HG03280 (cell line): ENCODE data around the gene DACH2.

Experiments
- ATAC-seq: cut with Tn5 transposase; IDR thresholded peaks from one replicate; pipeline ENCODE4 v1.9.1; 2021; ENCODE audit warnings: mild to moderate bottlenecking, moderate library complexity; ENCODE audit not compliant: unreplicated experiment

DACH2 gene

DNA sequence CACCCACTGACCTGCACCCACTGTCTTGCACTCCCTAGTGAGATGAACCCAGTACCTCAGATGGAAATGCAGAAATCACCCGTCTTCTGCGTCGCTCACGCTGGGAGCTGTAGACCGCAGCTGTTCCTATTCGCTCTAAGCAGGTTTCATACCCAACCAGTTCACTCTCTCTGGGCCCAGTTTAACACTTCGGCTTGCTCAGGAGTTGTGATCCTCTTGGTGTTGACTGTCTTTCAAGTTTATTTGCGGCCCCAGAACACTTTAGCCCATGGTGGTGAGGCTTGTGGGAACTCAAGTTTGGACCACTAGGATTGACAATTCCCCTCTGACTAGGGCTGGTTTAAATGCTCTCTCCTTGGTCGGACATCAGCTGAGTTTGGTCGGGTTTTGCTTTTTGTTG, 147.0 kb downstream of the DACH2 start:
- no peak for ATAC-seq

DNA sequence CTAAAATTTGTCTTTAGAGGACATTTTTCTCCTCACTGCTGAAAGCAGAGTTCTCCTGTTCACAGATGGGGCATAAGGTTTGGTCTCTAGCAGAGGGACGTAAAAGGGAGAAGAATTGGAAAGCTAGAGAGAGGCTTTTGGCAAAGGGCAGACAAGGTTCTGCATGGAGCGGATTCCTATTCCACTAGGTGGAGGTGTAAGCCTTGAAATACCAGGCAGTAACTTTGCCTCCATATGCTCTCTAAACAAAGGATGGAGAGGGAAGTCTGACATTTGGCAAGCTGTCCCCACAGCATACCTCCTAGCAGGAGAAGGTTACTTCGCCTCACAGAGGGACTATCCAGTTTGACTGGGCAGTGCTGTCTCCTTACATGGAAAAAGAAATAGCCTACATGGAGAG, 174.7 kb downstream of the DACH2 start:
- no peak for ATAC-seq

DNA sequence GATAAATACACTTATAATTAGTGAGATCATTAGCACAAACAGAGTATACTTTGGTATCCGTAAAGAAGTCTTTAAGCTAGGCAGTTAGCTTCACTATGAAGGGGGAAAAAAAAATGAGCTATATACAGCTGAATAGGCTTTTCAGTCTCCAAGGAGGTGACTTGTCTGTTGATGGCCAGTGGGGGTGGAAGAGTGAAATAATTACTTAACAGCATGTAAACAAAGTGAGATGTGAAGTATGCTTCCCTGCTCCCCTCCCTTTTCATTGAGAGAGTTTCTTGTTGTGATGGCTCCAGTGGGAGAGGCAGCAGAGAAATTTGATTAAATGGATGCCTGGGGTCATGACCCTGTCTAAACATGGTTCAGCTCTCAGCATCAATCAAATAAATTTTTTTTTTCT, 180.9 kb downstream of the DACH2 start:
- no peak for ATAC-seq

DNA sequence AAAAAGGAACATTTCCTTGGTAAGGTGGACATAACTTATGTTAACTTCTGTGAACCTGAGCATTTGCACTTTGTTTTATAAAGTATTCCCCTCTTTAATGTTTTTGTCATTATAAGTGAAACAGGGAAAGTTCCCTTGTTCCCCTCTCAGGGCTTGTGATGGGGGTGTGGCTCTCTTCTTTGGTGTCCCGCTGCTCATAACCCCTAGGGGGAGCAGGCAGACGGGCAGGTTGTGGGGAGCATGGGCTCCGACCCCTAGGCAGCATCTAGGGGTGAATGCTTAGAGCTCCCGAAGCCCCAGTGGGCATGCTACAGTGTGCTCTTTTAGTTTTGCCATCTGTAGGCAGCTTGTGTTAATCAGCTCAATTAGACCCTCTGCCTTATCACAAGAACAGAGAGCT, 200.4 kb downstream of the DACH2 start:
- no peak for ATAC-seq

DNA sequence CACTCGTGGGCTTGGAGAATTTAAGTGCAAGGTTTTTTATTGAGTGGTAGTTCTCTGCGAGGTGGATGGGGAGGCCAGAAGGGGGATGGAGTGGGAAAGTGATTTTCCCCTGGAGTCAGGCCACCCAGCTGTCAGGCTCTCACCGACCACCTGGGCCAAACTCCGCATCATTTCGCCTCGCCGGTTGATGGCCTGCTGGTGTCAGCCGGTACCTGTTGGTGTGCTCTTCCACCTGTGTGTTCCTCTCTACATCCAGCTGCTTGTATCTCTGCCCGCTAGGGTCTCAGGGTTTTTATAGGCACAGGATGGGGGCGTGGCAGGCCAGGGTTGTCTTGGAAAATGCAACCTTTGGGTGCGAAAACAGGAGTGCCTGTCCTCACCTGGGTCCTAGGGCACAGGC, 200.9 kb downstream of the DACH2 start:
- ATAC-seq, result no peak

DNA sequence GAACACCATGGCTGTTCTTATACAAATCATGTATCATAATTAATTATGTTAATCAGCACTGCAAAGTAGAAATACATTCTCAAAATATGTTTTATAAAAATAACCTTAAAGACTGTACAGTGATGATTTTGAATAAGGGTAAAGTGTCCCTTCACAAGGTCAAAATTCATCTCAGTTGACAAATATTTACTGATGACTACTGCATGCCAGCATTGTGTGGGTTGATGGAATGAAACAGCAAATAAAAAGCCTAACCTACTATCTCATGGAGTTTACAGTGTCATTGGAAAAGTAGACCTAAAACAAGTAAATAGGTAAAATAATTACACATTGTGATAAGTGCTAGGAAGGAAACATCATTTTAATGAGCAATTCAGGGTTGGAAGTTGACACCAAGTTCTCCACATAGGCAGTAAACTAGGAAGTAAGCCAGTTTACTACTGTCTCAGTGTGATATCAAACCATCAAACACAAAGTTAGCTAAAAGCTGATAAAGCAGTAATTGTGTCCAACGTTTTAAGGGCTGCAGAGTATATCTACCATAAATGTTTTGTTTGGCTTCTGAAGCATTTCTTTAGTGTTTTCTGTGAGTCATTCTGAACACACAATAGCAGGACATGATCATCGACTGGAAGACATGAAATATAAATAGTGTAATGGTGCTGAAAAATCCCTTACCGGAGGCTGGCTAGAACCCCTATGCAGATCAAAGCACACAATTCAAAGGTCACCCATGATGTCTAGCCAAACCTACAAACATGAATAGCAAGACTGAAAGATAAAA, 221.8 kb downstream of the DACH2 start:
- ATAC-seq, result no peak

DNA sequence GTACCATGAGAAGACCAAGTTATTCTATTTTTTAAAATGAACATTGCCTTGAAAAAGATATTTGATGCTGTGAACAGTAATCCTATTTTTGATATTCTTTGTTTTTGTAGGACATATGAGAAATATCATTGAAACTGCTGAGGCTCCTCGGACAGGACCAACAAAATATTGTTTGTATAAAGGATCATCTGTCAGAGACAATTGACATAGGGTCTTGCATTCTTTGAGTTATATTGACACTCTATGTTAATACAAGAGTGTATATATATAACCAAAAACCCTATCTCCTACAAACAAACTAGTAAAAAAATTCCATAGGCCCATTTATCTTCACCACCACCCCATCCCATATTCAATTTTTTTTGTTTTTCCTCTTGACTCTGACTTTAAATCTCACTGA, 222.7 kb downstream of the DACH2 start:
- ATAC-seq, result no peak

DNA sequence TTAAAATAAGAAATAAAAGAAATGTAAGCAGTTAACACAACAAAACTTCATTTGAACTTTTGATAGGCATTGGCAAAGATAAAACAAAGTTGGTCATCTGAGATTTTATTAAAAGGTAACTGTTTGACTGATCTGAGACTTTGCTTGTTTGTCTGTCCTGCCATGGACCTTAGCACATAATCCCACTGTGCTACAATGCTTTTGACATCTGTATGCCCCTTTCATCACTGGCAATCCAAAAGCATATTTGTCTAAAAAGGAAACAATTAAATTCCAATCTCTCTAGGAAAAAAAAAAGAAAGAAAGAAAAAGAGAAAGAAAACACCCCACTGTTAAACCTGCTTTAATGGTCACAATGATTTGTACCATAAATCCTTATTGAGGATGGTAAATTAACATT, 231.0 kb downstream of the DACH2 start:
- no peak for ATAC-seq

DNA sequence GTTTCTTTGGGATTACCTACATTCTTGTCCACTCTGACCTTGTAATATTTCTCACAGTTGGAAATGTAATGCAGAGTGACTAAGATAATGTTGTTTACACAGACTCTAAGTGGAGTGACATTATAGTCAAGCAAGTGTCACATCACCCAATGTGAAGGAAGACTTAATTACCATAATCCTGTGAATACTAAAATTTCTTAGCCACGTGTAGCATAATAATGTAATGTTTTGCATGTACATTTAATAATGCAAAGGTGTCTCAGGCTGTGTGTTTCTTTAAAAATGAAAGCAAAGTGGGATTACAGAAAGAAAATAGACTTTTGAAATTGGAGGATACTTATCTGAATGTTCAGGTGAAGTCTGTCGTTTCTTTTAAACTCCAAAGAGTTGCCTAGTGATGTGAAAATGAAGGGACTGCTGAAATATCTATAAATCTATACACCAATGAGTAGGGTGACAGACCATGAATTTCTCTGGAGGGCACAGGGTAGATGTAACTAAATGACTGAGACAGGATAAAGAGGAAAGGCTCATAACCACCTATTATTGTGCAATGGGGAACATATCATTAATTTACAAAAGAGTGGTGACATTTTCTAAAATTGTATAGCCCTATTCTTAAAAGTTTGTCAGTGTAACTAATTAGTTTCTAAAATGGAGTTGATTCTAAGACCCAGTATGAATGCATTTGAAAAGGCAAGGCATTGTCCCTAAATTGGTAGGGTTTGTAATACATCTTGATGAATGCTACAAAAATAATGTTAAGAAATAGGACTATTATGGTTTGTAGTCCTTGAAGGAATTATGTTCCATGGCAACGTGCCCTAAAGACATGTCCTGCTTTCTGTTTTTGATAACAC, 235.7 kb downstream of the DACH2 start:
- ATAC-seq, result no peak

DNA sequence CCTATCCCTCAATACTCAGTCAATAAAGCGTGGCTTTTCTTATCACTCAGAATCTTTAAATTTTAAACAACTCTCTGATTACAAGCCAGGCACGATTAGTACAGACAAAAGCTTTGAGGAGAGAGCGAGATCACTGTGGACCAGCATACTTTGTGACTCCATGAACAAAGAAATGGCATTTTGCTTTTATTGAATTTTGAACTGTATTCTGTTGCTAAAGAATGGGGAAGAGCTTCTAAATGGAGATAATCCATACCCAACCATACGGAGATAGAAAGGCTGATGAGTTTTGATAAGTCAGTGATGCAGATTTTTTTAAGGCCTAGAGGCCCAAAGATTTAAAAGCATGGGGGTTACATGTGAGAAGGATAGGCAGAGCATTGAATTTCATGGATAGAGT, 259.1 kb downstream of the DACH2 start:
- ATAC-seq, result no peak

DNA sequence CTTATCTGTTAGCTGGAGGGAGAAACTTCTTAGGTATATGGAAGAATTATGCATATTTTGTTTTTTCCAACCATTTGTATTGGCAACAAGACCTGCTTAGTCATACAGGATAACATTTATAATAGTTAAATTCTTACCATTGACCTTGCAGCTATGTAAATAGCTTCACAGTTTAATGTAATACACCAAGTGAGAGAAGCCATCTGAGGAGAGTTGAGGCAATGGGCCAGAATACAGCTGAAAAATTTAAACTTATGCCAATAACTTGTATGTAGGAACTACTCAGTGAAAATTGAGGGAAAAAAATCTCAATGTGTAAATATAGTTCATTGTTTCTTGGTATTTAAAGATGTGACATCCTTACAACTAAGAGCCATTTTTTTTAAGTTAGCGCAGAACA, 273.5 kb downstream of the DACH2 start:
- ATAC-seq, result no peak

DNA sequence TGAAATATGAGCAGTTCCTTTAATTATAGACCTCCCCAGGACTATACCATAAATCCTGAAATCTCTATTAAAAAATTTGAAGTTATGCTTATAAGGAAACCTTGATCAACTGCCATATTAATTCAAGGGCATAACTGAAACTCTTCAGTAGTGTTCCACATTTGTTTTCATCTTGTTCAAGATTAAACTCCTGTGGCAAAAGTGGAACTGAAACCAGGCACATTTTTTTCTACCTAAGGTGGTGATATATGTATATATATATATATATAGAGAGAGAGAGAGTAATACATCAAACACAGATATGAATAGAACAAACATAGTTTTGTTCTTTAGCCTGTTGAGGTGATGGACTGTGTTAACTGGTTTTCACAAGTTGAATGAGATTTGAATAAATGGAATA, 287.9 kb downstream of the DACH2 start:
- ATAC-seq, result no peak

DNA sequence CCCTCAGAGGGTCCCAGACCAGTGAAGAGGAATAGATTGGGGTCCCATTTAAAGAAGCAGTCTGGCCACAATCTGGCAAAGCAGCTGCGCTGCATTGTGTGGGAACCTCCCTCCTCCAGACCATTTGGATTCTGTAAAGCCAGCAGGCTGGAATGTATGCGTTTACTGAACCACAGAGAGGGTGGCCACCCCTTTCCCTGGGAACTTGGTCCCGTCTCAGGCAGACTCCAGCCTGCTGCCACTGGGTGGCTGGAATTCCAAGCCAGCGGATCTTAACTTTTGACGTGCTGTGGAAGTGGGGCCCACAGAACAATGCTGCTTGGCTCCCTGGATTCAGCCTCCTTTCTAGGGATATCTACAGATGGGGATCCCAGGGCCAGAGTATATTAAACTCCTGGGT, 307.2 kb downstream of the DACH2 start:
- no peak for ATAC-seq

DNA sequence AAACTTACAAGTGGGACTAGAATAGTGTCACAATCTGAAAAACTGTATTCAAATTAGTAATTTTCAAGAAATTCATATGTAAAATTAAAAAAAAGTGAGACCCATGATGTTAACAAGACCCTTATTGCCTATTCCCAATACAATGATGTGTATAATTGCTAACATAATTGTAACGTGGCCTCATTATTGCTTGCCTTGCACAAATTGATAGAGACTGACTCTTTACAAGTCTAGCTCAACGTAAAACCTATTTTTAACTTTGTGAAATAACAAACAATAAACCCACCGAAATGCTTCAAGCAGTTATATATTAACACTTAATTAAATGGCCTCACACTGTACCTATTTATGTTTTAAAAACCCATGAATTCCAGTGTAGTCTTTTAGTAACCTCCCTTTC, 312.5 kb downstream of the DACH2 start:
- no peak for ATAC-seq

DNA sequence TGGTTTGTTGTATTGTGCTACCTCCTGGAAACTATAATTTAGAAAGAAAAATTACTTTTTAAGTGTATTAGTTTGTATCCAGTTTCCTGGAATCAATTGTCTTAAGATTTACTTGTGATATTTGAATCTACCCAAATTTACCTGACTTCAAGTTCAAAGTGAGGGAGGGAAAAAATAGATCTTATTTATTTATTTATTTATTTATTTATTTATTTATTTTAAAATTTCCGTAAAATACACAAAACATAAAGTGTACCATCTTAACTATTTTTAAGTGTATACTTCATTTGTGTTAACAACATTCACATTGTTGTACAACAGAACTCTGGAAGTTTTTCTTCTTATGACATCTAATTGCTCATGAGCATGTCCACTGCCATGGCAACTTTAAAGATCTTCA, 356.0 kb downstream of the DACH2 start:
- ATAC-seq, result no peak

DNA sequence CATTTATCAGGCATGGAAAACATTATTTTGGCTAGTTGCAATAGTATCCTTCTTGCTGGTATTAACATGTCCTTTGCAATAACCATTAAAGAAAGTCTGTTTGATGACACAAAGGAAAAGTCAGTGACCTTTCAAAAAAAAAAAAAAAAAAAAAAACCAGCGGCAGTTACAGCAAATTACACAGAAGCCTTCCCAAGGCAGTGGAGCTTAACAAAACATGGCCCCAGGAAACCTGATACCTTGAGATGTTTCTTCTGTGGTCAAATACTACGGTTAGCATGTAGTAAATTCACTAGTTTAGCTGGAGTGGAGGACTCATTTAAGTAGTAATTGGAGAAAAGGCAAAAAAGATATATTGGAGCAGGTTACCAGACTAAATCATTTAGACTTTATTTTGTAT, 359.1 kb downstream of the DACH2 start:
- ATAC-seq, result no peak

DNA sequence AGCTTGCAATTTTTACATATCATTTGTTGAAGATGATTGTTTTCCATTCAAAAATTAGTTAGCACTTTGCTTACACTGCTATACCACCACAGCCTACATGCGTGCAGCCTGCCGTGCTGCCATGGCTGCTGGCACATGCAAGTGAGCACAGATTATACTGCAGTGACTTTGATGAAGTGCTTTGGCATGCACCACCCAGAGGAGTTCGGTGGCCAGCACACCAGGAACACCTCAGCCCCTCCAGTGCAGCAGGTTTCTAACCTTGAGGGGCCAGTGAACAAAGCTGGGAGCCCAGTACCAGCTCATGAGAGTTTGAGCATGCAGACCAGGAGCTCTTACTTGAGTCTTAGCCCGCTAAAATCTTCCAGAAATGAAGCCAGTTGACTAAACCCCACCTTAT, 431.5 kb downstream of the DACH2 start:
- ATAC-seq, result no peak

DNA sequence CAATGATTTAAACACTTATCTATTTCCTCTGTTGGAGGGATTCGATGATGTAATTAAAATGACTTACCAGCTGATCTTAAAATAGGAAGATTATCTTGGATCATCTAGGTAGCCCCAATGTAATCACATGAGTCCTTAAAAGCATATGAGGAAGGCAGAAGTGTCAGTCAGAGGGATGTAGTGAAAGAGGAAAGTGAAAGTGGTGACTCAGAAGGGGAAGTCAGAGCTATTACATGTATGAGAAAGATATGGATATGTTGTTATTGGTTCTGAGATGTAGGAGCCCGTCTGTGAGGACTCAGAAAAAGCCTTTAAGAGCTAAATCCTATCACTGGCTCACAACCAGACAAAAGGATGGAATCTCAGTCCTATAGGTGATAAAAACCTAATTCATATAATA, 456.4 kb downstream of the DACH2 start:
- ATAC-seq, result no peak

DNA sequence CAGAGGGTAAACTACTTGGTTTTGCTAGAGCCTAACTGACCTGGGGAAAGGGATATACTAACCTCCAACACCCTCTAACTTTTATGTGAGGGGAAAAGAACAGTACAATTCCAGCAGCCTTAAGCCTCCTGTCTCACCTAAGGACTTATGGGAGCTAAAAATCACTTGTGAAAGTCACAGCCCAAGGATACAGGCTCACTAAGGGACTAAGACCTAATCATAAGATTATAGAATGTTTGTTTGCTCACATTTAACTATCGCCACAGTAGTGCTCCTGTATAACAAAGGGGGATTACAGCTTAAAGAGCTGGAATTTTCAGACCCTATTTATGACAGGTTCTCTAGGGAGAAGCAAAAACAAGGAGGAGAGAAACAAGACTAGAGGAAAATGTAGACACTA, 548.7 kb downstream of the DACH2 start:
- ATAC-seq, result no peak

DNA sequence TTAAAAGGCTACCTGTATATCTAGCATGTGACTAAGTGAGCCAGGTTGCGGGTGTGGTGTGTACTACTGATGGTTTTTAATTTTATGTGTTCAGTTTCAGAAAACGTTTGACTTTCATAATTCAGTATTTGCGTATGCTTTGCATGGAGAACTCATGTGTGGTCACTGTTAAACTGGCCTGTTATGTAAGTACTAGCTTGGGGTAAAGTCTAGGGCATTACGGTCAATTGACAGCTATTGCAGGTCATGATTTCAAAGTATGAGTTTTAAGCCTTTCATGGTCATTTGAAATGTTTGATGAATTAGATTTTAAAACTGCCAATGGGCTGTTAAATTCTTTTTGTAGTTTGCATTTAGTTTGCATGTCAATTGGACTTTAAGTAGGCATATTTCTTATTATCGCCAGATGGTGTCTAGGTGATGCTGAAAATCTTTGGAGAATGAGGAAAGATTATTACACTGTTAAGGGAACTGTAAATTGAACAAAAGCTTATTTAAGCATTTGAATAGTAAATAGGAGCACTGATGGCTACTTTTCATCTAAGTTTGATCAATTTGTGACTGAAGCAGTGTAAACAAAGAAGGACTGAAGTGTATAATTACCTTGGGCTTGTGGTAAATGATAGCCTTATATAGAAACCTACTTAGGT, 563.4 kb downstream of the DACH2 start:
- ATAC-seq, result no peak

DNA sequence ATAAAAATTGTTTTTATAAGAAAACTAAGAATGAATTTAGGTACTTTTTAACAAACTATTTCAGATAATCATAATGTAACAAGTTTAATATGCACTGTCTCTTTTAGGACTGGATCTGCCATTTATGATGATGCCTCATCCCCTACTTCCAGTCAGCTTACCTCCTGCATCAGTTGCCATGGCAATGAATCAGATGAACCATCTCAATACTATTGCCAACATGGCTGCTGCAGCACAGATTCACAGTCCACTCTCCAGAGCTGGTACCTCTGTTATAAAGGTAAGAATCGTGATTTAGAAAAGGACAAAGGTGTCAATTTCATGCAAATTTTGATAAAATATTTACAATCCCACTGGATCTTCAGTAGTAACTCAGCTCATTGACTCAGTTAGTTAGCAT, 566.2 kb downstream of the DACH2 start:
- ATAC-seq, result no peak

DNA sequence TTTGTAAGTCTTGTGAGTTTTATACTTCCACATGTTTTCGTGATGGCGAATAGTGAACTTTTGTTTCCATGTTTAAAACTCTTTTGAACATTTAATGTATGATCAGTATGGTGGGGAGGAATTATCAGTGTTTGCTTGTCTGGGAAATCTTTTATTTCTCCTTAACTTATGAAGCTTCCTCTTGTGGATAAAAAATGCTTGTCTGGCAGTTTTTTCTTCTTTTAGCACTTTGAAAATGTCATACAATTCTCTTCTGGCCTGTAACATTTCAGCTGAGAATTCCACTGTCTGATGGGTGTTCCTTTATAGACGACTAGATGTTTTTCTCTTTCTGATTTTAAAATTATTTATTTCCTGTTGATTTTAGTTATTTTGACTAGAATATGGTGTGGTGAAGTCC, 576.0 kb downstream of the DACH2 start:
- no peak for ATAC-seq
